ENCODE data around the gene HAP1.

GRCh38 chr17:41734139-41734948 lies at the start of gene HAP1:
- TF ChIP-seq CTCF (IDR thresholded peaks at IDR 0.05), result no peak
- TF ChIP-seq ZFX (IDR thresholded peaks at IDR 0.05; ENCODE audit: borderline replicate concordance), result no peak
